Measurements from ENCODE around the gene CCNI.
"Not testable (repeated sequence)": the region's sequence is repeated elsewhere in the genome, so short reads cannot be mapped to it uniquely, and the experiment has no call there.

The CCNI gene

DNA sequence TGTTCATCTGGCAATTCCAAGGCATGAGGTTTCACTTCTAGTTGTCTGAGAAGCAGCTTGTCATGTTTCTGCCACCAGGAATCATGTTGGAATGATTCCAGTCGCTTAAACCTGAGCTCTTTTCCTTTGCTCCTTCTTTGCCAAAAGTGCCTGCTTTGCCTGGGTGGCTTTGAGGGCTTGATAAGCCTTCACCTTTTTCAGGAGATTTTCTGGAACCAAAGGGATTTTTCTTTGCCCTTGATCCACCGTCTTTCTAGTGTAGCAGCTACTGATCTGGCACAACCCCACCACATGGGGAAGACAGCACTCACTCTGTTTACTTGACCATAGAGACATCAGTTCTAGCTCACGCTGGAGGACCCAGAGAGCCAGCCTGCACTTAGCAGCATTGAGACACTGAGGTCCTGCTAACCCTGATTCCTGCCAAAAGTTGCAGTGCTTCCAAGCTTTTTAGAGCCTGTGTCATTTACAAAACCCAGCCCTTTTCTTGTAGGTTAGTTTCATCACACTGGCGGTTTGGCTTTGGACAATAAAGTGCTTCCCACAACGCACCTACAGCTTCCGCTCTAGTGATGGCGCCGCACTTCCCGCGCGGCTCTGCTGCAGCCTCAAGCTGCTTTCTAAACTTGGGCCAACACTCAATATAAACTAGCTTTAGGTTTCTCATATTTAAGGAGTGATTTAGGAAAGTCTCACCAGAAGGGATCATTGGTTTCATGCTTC, 7.3 kb upstream of the CCNI start:
- DNase-seq (ENCODE audit: low spot score) = no peak

DNA sequence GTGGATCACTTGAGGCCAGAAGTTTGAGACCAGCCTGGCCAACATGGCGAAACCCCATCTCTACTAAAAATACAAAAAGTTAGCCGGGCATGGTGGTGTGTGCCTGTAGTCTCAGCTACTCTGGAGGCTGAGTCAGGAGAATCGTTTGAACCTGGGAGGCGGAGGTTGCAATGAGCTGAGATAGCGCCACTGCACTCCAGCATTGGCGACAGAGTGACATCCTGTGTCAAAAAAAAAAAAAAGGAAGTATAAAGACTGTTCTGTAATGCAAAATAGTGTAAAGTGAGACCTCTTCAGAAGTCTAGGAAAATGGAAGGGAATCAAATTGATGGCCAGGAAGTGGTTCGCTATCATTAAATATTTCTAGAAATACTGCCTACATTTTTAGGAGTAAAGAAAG, 5.0 kb upstream of the CCNI start:
- not testable (repeated sequence) for DNase-seq (ENCODE audit: low spot score)

DNA sequence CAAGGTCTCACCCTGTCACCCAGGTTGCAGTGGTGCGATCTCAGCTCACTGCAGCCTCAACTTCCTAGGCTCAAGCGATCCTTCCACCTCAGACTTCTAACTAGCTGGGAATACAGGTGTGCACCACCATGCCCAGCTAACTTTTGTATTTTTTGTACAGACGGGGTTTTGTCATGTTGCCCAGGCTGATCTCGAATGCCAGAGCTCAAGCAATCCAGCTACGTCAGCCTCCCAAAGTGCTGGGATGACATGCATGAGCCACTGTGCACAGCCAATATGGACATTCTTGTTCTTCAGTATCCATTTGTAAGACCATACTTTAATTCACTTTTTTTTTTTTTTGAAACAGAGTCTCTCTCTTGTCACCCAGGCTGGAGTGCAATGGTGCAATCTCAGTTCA, 3.5 kb upstream of the CCNI start:
- DNase-seq (ENCODE audit: low spot score) = no peak

DNA sequence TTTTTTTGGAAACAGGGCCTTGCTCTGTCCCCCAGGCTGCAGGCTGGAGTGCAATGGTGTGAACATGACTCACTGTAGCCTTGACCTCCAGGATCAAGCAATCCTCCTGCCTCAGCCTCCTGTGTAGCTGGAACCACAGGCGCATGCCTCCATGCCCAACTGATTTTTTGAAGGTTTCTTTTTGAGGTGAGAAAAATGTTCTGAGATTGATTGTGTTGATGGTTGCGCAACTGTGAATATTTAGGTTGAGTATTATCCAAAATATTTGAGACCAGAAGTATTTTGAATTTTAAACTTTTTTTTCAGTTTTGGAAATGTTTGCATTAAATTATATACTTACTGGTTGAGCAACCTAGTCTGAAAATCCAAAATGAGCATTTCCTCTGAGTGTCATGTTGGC, 2.6 kb upstream of the CCNI start:
- no peak for DNase-seq (ENCODE audit: low spot score)

DNA sequence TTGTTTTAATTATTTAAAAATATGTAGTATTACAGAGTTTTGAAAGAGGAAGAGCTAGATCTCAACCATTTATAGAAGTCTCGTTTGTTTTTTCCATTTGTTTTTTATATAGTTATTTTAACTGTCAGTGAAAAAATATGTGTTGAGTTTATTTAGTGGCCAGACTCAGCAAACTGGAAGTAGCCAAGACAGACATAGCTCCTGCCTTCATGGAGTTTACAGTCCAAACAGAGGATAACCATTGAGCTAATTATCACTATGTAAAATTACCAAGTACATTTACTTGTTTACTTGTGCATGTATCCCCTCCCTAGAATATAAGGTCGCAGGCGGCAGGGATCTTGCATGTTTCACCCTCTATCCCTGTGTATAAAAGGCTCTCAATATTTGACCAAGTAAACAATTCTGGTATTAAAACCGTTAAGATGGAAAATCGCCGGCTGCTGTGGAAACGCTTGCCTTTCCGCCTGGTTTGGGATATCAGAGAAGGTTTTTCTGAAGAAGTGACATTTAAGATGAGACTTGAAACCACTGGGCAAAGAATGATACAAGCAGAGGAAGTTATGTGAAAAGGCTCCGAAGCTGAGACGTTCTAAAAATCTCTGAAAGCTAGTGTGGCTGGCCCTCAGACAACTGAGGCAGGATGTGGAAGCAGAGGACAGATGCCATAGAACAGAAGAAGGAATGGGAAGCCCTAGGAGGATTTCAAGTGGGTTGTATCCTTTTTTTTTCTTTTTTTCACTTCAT, 1.3 kb upstream of the CCNI start:
- DNase-seq (ENCODE audit: low spot score) = no peak

DNA sequence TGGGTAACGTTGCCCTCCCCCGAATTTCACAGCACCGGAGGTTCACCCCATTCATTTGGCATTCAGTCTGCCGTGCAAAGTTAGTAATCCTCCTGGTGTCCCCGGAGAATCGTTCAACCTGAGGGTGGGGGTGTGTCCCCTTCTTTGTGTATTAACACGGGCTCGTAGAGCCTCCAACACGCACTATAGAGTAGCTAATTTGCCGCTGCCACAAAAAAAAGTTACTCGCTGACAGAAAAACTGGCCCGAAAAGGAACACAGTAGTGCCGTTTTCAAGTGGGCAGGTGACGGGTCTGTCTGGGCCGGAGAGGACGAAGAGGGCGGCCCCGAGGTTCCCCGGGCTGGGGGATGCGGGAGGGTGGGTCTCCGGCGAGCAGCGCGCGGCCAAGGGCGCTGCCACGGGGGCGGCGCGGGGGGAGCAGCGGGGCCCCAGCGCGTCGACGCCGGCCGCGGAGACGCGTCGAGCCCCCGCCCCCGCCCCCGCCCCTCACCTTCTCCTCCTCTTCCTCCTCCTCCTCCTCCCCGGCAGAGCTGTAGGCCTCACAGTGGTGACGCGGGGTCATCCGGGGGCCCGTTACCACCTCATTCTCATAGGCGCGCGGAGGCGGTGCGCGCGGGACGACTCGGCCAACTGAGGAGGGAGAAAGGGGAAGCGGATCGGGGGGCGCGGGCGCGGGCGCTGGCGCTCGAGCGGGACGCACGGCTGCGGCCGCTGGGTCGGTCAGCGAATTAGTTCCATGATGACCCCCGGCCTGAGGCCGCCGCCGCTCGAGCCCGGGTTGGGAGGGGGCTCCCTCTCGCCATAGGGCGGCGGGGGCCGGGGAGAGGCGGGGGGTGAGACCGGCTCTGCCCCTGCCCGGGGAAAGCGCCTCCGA, 571 bp downstream of the CCNI start:
- DNase-seq (ENCODE audit: low spot score) = peak; percentile 53

DNA sequence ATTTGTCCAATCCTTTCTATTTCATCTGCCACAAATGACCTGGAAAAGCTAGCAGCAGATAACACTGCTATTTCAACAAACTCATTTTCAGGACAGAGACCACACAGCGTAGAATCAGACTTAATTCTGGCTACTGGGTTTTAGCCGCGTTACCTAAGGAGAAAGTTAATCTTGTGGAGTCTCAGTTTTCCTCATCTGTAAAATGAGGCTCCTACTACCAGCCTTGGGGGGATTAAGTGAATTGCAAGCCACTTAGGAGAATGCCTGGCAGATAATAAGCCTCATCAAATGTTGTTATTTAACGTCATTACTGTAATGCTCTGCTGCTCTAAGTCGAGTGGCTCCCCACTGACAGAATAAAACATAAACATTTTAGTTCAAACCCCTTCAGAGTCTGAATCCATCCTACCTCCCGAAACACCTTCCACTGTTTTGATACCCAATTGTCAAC, 1.4 kb downstream of the CCNI start:
- no peak for DNase-seq (ENCODE audit: low spot score)

DNA sequence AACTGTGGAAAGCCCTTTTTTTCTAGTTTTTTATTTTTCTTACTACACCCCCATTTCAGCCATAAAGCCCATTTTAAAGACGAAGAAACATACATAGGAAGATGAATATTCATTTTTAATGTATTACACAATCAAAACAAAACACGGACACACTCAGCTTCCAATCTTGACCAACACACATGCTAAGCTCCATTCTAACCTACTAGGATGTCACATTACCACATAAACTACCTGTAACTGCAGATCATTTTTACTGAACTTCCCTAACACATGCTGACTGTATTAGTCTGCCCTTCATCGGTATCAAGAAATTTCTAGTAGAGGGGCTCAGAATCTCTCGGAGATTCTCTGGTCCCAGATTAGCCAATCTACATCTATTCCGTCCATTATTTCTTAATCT, 1.8 kb downstream of the CCNI start:
- no peak for DNase-seq (ENCODE audit: low spot score)

DNA sequence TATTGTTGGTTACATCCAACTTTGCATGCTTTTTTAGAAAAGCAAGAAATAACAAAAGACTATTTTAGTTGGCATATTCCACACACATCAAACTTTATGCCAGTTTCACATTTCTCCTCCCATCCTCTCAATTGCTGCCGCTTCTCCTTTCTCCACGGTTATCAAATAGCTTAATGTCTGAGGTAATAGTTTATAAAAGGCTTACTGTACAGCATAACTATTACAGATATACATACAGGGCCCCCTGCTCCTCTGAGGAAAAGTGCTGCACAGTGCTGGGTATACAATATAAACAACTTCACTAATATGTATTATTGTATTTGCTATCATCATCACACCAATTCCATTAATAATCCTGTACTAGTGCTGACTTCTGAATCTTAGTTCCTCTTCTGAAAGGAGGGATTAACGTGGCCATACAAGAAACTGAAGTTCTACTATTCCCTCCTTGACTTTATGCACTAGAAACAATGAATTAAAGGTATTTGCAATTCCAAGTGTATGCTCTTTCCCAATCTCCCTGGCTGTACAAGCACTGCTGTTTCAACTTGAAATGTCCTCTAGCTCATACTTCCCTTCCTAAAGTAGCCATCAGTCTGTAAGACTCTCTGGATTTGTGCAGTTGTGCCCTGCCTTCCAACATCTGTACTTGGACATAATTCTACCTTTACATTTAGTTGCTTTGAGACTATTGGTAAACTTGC, 2.5 kb downstream of the CCNI start:
- DNase-seq (ENCODE audit: low spot score) = peak; percentile 12

DNA sequence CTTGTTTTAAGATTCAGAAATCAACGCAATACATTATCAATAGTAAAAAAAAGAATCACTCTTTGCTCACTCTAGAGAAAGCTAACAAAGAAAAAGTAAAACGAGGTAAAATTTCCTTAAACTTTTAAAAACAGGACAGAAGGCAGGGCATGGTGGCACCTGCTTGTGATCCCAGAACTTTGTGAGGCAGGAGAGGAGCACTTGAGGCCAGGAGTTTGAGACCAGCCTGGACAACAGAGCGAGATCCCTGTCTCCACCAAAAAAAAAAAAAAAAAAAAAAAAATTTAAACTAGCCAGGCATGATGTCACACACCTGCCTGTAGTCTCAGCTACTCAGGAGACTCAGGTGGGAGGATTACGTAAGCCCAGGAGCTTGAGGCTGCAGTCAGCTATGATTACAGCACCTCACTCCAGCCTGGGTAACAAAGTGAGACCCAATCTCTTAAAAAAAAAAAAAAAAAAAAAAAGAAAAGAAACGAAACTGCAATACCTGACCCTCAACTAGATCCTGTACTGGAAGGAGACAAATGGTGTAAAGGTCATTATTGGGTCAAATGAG, 3.5 kb downstream of the CCNI start:
- DNase-seq (ENCODE audit: low spot score) = no peak

DNA sequence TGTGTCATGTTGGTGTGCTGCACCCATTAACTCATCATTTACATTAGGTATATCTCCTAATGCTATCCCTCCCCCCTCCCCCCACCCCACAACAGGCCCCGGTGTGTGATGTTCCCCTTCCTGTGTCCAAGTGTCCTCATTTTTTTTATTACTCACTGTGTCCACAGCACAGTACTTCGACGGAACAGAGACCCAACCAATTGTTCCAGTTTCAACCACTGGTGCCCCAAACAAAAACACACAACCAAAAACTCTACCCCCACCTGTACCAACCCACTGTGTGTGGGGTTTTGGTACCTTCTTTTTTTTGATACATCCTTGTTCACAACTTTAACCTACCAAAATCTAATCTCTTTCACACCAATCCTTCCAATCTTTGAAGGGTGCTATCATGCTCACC, 6.3 kb downstream of the CCNI start:
- DNase-seq (ENCODE audit: low spot score) = not testable (repeated sequence)

DNA sequence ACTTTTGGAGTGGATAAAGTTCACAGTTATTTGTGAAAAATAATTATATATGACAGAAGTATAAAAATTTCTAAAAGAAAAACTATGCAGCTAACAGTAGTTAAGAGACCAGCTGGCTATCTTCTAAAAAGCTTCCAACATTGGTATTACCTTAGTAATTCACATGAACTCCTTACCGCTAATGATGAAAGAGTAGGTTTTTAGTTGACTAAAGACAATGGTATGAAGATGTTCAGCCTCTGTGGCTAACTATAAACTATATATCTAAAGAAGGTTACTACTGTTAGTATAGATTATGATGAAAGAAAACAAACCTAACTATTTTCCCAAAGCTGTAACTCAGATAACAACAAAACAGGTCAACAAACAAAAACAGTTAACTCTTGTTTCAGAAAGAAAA, 10.4 kb downstream of the CCNI start:
- DNase-seq (ENCODE audit: low spot score) = no peak

DNA sequence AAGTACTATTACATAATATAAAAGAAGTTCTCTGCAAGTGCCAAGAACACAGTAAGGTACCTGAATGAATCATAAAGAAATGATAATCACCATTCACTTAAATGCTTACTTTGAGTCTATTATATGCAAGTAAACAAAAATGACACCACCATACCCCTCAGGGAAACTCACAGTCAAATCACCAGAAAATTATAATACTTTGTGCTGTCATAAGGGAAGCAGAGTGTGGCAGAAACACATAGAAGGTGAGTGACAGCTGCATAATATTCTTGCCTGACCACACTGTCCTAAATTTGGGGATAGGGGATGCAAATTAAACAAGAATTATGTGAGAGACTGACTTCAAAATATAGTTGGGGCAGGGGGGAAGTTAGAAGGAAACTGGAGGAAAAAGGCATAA, 12.9 kb downstream of the CCNI start:
- DNase-seq (ENCODE audit: low spot score) = no peak

DNA sequence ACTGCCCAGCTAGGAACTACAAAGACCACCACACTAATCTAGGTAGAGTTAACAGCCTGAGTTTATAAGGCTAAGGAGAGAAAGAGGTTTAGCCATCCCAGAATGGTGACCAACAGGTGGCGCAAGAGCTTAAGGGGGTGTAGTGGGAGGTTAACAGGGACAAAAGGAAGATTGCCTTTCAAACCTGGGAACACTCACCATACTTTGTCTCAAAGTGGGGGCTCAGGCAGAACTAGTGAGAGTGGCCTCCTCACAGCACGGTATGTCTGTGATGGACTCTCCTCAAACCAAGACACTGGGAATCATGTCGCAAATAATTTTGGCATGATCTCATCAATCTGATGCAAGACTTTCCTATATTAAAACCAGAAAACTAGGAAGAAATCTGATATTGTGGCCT, 23.4 kb downstream of the CCNI start:
- no peak for DNase-seq (ENCODE audit: low spot score)

DNA sequence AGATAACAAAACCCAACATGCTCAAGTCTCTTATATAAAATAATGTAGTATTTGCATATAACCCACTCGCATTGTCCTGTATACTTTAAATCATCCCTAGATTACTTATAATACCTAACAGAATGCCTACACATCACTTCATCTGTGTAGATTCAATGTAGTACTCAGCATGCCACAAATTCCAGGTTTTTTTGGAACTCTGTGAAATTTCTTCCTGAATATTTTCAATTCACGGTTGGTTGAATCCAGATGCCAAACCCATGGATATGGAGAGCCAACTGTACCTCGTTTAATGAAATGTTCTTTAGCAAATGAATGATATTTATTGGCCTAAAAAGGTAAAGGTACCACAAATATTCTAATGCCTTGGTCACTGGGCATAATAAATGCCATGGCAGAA, 24.8 kb downstream of the CCNI start:
- DNase-seq (ENCODE audit: low spot score) = no peak

DNA sequence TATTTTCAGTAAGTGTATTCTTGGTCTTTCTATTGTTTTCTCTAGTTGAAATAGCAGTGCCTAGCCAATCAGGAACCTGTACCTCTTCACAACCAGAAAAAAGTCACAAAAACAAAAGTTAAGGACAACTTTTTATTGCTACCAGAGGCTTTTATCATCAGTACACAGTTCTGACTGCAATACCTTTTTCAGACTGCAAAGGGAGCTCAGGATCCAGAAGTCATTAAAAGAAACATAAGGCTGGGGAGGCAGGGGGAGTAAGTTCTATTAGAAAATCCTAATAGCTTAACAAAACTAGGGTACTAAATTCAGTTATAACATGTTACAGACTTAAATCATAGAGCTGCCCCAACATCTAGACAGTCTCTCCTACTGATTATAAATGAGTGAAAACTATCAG, 28.8 kb downstream of the CCNI start:
- DNase-seq (ENCODE audit: low spot score) = no peak

DNA sequence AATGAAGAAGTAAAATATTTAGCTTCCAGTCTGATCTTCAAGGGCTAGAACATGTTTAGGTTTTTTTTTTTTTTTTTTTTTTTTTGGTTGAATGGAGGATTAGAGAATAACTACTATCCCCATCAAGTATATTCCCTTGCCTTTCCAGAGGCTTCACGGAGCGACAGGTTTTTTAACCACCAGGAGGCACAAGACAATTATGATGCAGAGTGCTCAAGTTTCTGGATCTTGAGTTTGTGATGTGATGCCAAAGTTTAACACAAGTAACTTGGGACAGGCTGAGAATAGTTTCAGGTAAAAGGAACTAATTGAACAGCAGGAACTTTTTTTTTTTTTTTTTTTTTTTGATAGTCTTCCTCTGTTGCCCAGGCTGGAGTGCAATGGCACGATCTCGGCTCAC, 30.3 kb downstream of the CCNI start:
- no peak for DNase-seq (ENCODE audit: low spot score)

DNA sequence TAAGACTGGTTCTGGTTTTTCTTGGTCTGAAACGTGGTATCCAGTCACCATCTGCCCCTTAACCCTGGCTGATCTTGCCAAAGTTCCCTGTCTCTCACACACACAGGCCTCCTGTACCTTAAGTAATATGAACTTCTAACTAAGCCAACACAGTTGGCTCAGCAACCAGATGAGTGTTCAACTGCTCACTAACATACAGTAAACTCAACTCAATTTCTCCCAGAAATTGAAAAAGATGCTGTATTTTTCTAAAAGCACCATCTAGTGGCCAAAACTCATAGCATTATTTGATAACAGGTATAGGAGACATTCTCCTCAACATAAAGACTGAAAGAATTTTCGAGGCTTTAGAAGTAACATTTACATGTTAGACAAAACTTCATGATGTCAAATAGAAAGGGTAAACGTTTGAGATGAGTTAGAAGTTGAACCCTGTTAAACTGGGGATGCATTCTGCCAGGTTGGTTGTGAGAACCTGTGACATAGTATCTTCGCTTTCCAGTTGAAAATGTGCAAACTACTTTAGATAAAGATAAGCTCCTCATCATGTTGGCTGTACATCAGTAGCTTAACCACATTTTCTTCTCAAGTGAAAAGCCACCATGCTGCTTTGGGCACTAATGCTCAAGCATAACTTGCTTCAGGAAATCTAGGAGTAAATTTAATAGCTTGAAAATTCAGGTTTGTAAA, 31.2 kb downstream of the CCNI start:
- no peak for DNase-seq (ENCODE audit: low spot score)

DNA sequence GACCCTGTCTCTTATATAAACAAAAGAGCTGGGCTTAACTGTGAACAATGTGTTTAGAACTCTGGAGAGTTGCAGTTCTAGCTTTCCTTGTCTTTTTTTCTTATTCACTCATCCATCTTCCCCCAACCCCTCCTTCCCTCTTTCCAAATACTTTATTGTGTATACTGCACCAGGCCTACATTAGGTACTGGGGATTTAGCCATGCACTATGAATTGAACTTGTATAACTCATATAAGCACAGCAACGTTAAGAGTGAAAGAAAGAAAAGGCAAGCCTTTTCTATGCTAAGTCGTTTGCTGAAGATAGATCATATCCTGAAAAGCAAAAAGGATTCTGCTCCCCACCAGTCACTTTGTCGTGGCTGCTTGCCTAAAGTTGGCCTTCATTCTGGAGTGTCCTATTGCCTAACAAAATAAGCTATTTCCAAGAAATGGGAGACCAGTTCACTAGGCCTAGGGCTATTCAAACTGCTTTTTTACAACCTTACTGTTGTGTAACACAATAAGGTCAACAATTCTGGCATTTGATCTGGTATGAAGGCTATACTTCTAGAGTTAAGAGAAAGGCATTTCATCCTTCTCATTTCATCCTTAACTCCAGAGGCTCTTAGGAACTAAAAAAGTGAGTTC, 32.2 kb downstream of the CCNI start:
- DNase-seq (ENCODE audit: low spot score) = no peak

DNA sequence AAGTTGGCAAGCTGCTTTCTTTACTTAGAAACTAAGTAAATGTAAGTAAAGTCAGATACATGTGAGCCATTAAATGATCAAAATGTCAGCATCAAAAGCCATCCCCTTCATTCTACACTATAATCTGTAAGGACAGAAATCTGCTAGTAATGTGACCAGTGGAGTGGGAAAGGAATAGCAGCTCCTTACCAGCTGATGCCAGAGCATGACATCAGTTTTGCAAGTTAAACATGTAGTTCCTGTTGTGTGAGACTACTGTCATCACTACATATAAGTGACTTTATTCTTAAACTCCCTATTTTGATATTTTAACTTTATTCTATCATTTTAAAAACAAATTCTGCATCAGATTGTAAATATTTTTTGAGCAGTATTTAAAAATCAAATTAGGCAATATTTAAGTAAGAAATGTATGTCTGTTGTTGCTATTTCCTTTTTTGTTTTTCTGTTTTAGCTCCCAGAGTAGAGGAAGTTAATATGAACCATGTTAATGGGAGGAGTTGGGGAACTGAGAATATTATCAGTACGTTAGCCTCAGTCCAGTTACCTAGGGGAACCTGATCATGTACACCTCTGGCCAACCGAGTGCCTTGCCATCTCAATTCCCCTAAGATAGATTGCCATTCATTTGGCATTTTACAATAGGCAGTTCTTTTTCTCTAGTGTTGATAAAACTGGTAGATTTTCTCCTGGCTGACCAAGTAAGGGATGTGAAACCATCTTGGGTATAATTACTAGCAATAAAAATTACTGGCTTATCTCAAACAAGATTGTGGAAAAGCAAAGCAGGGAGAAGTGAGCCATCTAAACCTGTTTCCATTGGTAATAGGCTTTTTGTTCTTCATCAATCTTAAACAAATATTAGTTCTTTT, 34.7 kb downstream of the CCNI start:
- no peak for DNase-seq (ENCODE audit: low spot score)
